Measurements from ENCODE around the gene USP34.

Gene USP34

GRCh38 chr2:61182059-61182383 is 288.9 kb downstream of the USP34 start:
- H3K4me3 ChIP-seq (ENCODE audit: low read depth, low read length), result no peak overlapping the region
- no peak for DNase-seq (ENCODE audit: low read depth)
- TF ChIP-seq CTCF (IDR thresholded peaks at IDR 0.05; ENCODE audit: low read depth, low read length, missing control alignments), result no peak
- in situ Hi-C loops (cut with HindIII; ENCODE audit: low sequenced_read_pairs), result no loop called here

- TF ChIP-seq CTCF (IDR thresholded peaks at IDR 0.05; ENCODE audit: low read depth, low read length, missing control alignments), result no peak
- no peak overlapping the region for H3K4me3 ChIP-seq (ENCODE audit: low read depth, low read length)
- no peak for DNase-seq (ENCODE audit: low read depth)
- in situ Hi-C loops (cut with HindIII; ENCODE audit: low sequenced_read_pairs), result no loop called here
These were observed 289.4 kb downstream of the USP34 start for GRCh38 chr2:61181382-61182058.

GRCh38 chr2:61180686-61181085 is 290.2 kb downstream of the USP34 start:
- TF ChIP-seq CTCF (IDR thresholded peaks at IDR 0.05; ENCODE audit: low read depth, low read length, missing control alignments), result no peak
- no peak for DNase-seq (ENCODE audit: low read depth)
- in situ Hi-C loops (cut with HindIII; ENCODE audit: low sequenced_read_pairs), result no loop called here
- peak overlapping the region; percentile 7 for H3K4me3 ChIP-seq (ENCODE audit: low read depth, low read length)

- no peak for TF ChIP-seq CTCF (IDR thresholded peaks at IDR 0.05; ENCODE audit: low read depth, low read length, missing control alignments)
- peak overlapping the region; percentile 7 for H3K4me3 ChIP-seq (ENCODE audit: low read depth, low read length)
- in situ Hi-C loops (cut with HindIII; ENCODE audit: low sequenced_read_pairs), result no loop called here
- DNase-seq (ENCODE audit: low read depth), result peak; percentile 50
These were observed 290.9 kb downstream of the USP34 start for GRCh38 chr2:61179701-61180639.

- no peak for TF ChIP-seq CTCF (IDR thresholded peaks at IDR 0.05; ENCODE audit: low read depth, low read length, missing control alignments)
- in situ Hi-C loops (cut with HindIII; ENCODE audit: low sequenced_read_pairs), result no loop called here
- no peak for DNase-seq (ENCODE audit: low read depth)
- H3K4me3 ChIP-seq (ENCODE audit: low read depth, low read length), result peak overlapping the region; percentile 1
These were observed 292.0 kb downstream of the USP34 start for GRCh38 chr2:61178603-61179545.

Measured in astrocyte of the cerebellum (primary cell).